ENCODE results near the gene TNRC18.

TNRC18 gene

GRCh38 chr7:5382281-5382892, 41.2 kb downstream of the TNRC18 start:
- intact Hi-C loops (cut with DNase I; ENCODE audit: low total_unique reads) = no loop called here
- Histone ChIP-seq H3K27ac (peak overlapping the region; percentile 27 to 47), H3K36me3 (peaks cover 22 to 30% (median 25%) of the 10 kb centered on the region in 3 donors), H3K4me1 (peaks cover 14 to 96% (median 68%) of the 10 kb centered on the region in 4 donors), H3K9me3 (no peaks in the 10 kb centered on the region), H3K4me3 (peak overlapping the region; percentile 11 to 32), H3K27me3 (no peaks in the 10 kb centered on the region)
- DNase-seq = peak in 1 of 2 donors; percentile 38
- no peak for TF ChIP-seq CTCF (IDR thresholded peaks at IDR 0.05)

DNA sequence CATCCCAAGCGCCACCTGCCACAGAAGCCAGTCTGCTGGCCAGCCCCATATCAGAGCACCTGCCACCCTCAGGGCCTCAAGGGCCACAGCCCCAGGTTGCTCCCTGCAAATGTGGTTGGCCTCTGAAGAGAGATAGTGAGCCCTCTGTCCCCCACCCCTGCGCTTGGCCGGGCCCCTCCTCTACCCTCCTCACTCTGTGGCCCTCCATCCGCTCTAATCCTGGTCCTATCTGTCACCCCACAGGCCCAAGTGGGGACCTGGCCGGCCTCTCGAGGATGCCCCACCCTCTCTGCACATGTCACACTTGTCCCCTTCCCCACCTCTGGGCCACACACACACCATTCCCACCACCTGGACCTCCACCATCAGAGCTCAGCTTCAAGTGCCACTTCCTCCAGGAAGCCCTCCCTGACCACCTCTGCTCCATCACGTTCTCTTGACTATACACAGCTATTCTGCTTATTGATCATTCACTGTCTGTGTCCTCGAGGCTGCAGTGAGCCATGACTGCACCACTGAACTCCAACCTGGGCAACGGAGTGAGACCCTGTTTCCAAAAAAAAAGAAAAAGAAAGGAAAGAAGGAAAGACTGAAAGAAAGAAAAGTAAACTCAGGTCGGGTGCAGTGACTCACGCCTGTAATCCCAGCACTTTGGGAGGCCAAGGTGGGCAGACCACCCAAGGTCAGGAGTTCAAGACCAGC, 42.4 kb downstream of the TNRC18 start:
- intact Hi-C loops (cut with DNase I; ENCODE audit: low total_unique reads) = no loop called here
- DNase-seq = no peak
- peaks cover 14 to 88% (median 70%) of the 10 kb centered on the region in 4 donors for H3K4me1 ChIP-seq
- no peak overlapping the region for H3K4me3 ChIP-seq
- H3K27me3 ChIP-seq = no peaks in the 10 kb centered on the region
- no peaks in the 10 kb centered on the region for H3K9me3 ChIP-seq
- H3K36me3 ChIP-seq = peaks cover 21 to 30% (median 25%) of the 10 kb centered on the region in 3 donors
- peak overlapping the region; percentile 27 to 47 for H3K27ac ChIP-seq
- no peak for TF ChIP-seq CTCF (IDR thresholded peaks at IDR 0.05)

GRCh38 chr7:5380350-5381070, 43.1 kb downstream of the TNRC18 start:
- no peak for DNase-seq
- no peak for TF ChIP-seq CTCF (IDR thresholded peaks at IDR 0.05)
- Histone ChIP-seq H3K4me1 (peaks cover 14 to 82% (median 70%) of the 10 kb centered on the region in 4 donors), H3K4me3 (no peak overlapping the region), H3K36me3 (peaks cover 24 to 34% (median 29%) of the 10 kb centered on the region in 3 donors), H3K9me3 (no peaks in the 10 kb centered on the region), H3K27me3 (no peaks in the 10 kb centered on the region), H3K27ac (peak overlapping the region in 1 of 2 donors; percentile 47)
- intact Hi-C loops (cut with DNase I; ENCODE audit: low total_unique reads) = no loop called here

DNA sequence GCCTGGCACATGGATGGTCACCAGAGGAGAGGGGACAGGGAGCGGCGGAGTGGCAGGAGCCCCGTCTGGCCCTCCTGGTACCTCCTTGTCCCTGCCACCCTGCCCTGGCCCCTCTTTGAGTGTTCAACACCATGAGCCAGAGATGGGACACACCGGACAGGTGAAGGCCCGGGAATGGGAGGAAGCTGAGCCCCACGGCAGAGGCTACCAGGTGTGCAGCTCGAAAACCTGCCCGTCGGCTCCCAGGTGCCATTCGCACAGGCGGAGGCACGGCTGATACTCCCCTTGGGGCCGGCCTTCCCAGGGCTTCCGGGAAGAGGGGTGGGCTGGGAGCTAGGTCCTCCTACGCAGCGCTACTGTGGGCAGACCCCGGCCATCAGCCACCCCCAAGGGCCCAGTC, 44.1 kb downstream of the TNRC18 start:
- DNase-seq = no peak
- Histone ChIP-seq H3K9me3 (no peaks in the 10 kb centered on the region), H3K27me3 (no peaks in the 10 kb centered on the region), H3K4me3 (no peak overlapping the region), H3K27ac (no peak overlapping the region), H3K4me1 (peaks cover 14 to 79% (median 65%) of the 10 kb centered on the region in 4 donors), H3K36me3 (peaks cover 28 to 37% (median 33%) of the 10 kb centered on the region in 3 donors)
- no peak for TF ChIP-seq CTCF (IDR thresholded peaks at IDR 0.05)
- intact Hi-C loops (cut with DNase I; ENCODE audit: low total_unique reads) = no loop called here

DNA sequence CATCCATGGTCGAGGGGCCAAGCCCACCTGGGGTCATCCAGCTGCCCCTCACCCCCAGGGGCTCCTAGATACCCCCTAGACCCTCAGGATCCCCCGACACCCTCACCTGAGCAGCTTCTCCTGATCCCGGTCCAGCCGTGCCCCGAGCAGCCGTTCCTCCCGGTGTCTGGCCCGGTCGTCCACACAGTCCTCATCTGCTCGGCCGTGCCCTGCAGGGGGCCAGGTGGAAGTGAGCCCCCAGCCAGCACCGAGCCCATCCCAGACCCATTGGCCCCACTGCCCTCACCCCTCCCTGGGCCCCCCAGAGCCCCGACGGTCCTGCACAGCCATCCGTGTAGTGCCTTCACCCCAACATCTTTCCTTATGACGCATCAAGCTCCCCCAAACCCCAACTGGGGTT, 45.8 kb downstream of the TNRC18 start:
- Histone ChIP-seq H3K27ac (peak overlapping the region in 1 of 2 donors; percentile 18), H3K4me3 (no peak overlapping the region), H3K36me3 (peaks cover 44 to 52% (median 50%) of the 10 kb centered on the region in 3 donors), H3K27me3 (no peaks in the 10 kb centered on the region), H3K4me1 (peaks cover 13 to 62% (median 48%) of the 10 kb centered on the region in 4 donors), H3K9me3 (no peaks in the 10 kb centered on the region)
- intact Hi-C loops (cut with DNase I; ENCODE audit: low total_unique reads) = no loop called here
- TF ChIP-seq CTCF (IDR thresholded peaks at IDR 0.05) = no peak
- DNase-seq = no peak
